Smooth muscle cell (in vitro differentiated cells): ENCODE measurements around the gene RALA. TPM values are rescaled to one million over a fixed set of nuclear protein-coding genes. Genes with fewer than 3 reads are reported as not detected.

ENCODE experiments used
- DNase-seq: peaks from one replicate; lab custom pipeline; 2025; ENCODE audit not compliant: unreplicated experiment; lab: John Stamatoyannopoulos, UW
- H2AFZ ChIP-seq: fragments of 200-600 bp; sonication (generic); 2 replicates; pipeline ENCODE4 v1.6.0; 2016; ENCODE audit warnings: antibody characterized with exemption, low read depth, mild to moderate bottlenecking
- H3F3A ChIP-seq: fragments of 200-600 bp; sonication (generic); 2 replicates; pipeline ENCODE4 v1.6.0; 2017; ENCODE audit warnings: antibody characterized with exemption, low read depth
- H3K27ac ChIP-seq: fragments of 200-600 bp; sonication (generic); 2 replicates; pipeline ENCODE4 v1.5.1; 2016; ENCODE audit warnings: low read depth, mild to moderate bottlenecking
- H3K27me3 ChIP-seq: fragments of 200-600 bp; sonication (generic); 2 replicates; pipeline ENCODE4 v1.6.1; 2016; ENCODE audit warnings: low read depth, mild to moderate bottlenecking
- H3K36me3 ChIP-seq: fragments of 200-600 bp; sonication (generic); 2 replicates; pipeline ENCODE4 v1.5.1; 2016; ENCODE audit warnings: low read depth
- H3K4me1 ChIP-seq: fragments of 200-600 bp; sonication (generic); 2 replicates; pipeline ENCODE4 v1.5.1; 2016; ENCODE audit warnings: low read depth
- H3K4me2 ChIP-seq: fragments of 200-600 bp; sonication (generic); 2 replicates; pipeline ENCODE4 v1.6.0; 2016; ENCODE audit warnings: mild to moderate bottlenecking
- H3K4me3 ChIP-seq: fragments of 200-600 bp; sonication (generic); 2 replicates; pipeline ENCODE4 v1.5.1; 2016; ENCODE audit warnings: mild to moderate bottlenecking
- H3K79me2 ChIP-seq: fragments of 200-600 bp; sonication (generic); 2 replicates; pipeline ENCODE4 v1.6.0; 2016; ENCODE audit warnings: low read depth, mild to moderate bottlenecking
- H3K9ac ChIP-seq: fragments of 200-600 bp; sonication (generic); 2 replicates; pipeline ENCODE4 v1.6.0; 2016; ENCODE audit warnings: low read depth
- H3K9me3 ChIP-seq: fragments of 200-600 bp; sonication (generic); replicated peaks from 2 replicates; pipeline ENCODE4 v1.5.1; 2016; ENCODE audit warnings: low read depth
- H4K20me1 ChIP-seq: fragments of 200-600 bp; sonication (generic); 2 replicates; pipeline ENCODE4 v1.6.0; 2016; ENCODE audit warnings: low read depth
- CTCF ChIP-seq: fragments of 200-600 bp; sonication (generic); IDR thresholded peaks from 2 replicates; pipeline ENCODE4 v1.5.1; 2017; ENCODE audit warnings: borderline replicate concordance, mild to moderate bottlenecking, antibody characterized with exemption; ENCODE audit not compliant: insufficient read depth, poor library complexity, severe bottlenecking
- WGBS: methylation state at CpG from one replicate; pipeline ENCODE4 v1.1.7; 2016; ENCODE audit warnings: low lambda C conversion rate; 5-methylcytosine and 5-hydroxymethylcytosine counted together
- polyA plus RNA-seq: library from polyadenylated mRNA; unstranded; fragments of >200 nt; fragmentation: Nextera tagmentation; extraction: Ambion mirVana; gene quantifications from 2 replicates; pipeline ENCODE4 v1.2.1, GENCODE V29; 2016
- total RNA-seq: library from RNA; depleted of rRNA; stranded (reverse); fragments of >200 nt; gene quantifications from 2 replicates; pipeline ENCODE4 v1.2.3, GENCODE V29; 2014

The RALA gene
- total and polyA plus RNA-seq, 2 experiments from 2014 or later, result 19.5 to 42.8 TPM

- Histone ChIP-seq H3K27me3 (no peaks in the 10 kb centered on the region), H3K4me2 (no peak overlapping the region), H3K36me3 (peaks cover 24% of the 10 kb centered on the region), H3K79me2 (no peaks in the 10 kb centered on the region), H3F3A (no peaks in the 10 kb centered on the region), H4K20me1 (peaks cover 3% of the 10 kb centered on the region), H2AFZ (no peak overlapping the region), H3K4me3 (no peak overlapping the region), H3K27ac (no peak overlapping the region), H3K9ac (no peak overlapping the region), H3K9me3 (no peaks in the 10 kb centered on the region), H3K4me1 (no peaks in the 10 kb centered on the region)
- no peak for DNase-seq
- 93% methylated on average over 3 of the region's 3 CpGs for WGBS
- no peak for TF ChIP-seq CTCF
Measured at GRCh38 chr7:39695852-39696586, 72.6 kb downstream of the RALA start.

- Histone ChIP-seq H3F3A (no peaks in the 10 kb centered on the region), H3K9ac (no peak overlapping the region), H2AFZ (no peak overlapping the region), H3K27me3 (no peaks in the 10 kb centered on the region), H3K79me2 (no peaks in the 10 kb centered on the region), H3K4me1 (no peaks in the 10 kb centered on the region), H3K4me3 (no peak overlapping the region), H3K4me2 (no peak overlapping the region), H4K20me1 (peaks cover 3% of the 10 kb centered on the region), H3K27ac (no peak overlapping the region), H3K36me3 (peaks cover 24% of the 10 kb centered on the region), H3K9me3 (no peaks in the 10 kb centered on the region)
- TF ChIP-seq CTCF, result no peak
- DNase-seq, result no peak
- 63% methylated on average over 3 of the region's 3 CpGs for WGBS
Measured at GRCh38 chr7:39696631-39697030, 73.3 kb downstream of the RALA start.

GRCh38 chr7:39697483-39697882 lies 74.1 kb downstream of the RALA start:
- Histone ChIP-seq H3K36me3 (peaks cover 24% of the 10 kb centered on the region), H3K9me3 (no peaks in the 10 kb centered on the region), H3K4me1 (no peaks in the 10 kb centered on the region), H3F3A (no peaks in the 10 kb centered on the region), H3K27ac (no peak overlapping the region), H3K4me3 (no peak overlapping the region), H3K79me2 (no peaks in the 10 kb centered on the region), H3K4me2 (no peak overlapping the region), H3K9ac (no peak overlapping the region), H4K20me1 (peaks cover 3% of the 10 kb centered on the region), H2AFZ (no peak overlapping the region), H3K27me3 (no peaks in the 10 kb centered on the region)
- WGBS, result 86% methylated on average over 1 of the region's 1 CpG
- no peak for DNase-seq
- TF ChIP-seq CTCF, result no peak

DNA sequence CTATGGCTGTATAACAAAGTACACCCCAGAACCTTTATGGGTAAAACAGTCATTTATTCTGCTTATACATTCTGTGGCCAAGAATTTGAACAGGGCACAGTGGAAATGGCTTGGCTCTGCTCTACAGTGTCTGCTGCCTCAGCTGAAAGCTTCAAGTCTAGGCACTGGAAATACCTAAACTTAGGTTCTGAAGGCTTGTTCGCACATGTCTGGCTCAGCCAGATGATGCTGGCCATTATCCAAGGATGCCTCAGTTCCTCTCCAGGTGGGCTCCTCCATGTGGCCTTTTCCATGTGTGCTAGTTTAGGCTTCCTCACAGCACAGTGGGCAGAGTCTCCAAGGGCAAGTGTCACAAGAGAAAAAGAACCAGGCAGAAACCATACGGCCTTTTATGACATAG lies 76.8 kb downstream of the RALA start:
- peaks cover 16% of the 10 kb centered on the region for H4K20me1 ChIP-seq
- no peak for TF ChIP-seq CTCF
- 91% methylated on average over 2 of the region's 2 CpGs for WGBS
- H3K27me3 ChIP-seq, result no peaks in the 10 kb centered on the region
- peaks cover 16% of the 10 kb centered on the region for H3K36me3 ChIP-seq
- no peak overlapping the region for H3K9ac ChIP-seq
- H3K9me3 ChIP-seq, result no peaks in the 10 kb centered on the region
- H3K4me1 ChIP-seq, result no peaks in the 10 kb centered on the region
- no peak overlapping the region for H2AFZ ChIP-seq
- H3K27ac ChIP-seq, result no peak overlapping the region
- no peak for DNase-seq
- no peak overlapping the region for H3K4me2 ChIP-seq
- H3K4me3 ChIP-seq, result no peak overlapping the region
- H3F3A ChIP-seq, result no peaks in the 10 kb centered on the region
- no peaks in the 10 kb centered on the region for H3K79me2 ChIP-seq
